ENCODE measurements around the gene PCDHB1.

DNA sequence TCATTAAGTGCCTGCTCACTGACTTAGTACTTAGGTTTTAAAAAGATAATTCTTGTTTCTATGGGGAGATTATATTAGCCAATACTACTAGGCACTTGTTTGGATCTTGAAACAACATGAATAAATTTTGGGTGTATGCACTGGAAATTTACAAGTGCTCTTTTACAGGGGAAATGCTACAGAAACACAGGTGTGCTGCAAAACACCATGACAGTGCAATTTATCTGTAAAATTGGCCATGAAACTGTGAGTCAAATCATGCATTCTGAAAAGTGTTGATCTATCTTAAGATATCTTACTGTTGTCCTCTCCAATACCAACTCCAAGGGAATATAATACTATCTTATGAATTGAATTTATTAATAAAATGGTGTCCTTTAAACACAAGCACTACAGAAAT is 12.1 kb upstream of the PCDHB1 start:
- no peak for TF ChIP-seq RAD21 (IDR thresholded peaks at IDR 0.05)
- no peak for TF ChIP-seq JUND (IDR thresholded peaks at IDR 0.05)
- TF ChIP-seq, protein P1, sequence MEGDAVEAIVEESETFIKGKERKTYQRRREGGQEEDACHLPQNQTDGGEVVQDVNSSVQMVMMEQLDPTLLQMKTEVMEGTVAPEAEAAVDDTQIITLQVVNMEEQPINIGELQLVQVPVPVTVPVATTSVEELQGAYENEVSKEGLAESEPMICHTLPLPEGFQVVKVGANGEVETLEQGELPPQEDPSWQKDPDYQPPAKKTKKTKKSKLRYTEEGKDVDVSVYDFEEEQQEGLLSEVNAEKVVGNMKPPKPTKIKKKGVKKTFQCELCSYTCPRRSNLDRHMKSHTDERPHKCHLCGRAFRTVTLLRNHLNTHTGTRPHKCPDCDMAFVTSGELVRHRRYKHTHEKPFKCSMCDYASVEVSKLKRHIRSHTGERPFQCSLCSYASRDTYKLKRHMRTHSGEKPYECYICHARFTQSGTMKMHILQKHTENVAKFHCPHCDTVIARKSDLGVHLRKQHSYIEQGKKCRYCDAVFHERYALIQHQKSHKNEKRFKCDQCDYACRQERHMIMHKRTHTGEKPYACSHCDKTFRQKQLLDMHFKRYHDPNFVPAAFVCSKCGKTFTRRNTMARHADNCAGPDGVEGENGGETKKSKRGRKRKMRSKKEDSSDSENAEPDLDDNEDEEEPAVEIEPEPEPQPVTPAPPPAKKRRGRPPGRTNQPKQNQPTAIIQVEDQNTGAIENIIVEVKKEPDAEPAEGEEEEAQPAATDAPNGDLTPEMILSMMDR (IDR thresholded peaks at IDR 0.05; ENCODE audit: low read depth, low read length, missing input control), result no peak
- TF ChIP-seq, protein P2, sequence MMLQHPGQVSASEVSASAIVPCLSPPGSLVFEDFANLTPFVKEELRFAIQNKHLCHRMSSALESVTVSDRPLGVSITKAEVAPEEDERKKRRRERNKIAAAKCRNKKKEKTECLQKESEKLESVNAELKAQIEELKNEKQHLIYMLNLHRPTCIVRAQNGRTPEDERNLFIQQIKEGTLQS (IDR thresholded peaks at IDR 0.05), result no peak
